ENCODE measurements around the gene COG4.

- TF ChIP-seq SIN3A (IDR thresholded peaks at IDR 0.05; ENCODE audit: borderline replicate concordance, insufficient read depth, low read length) (no peak), REST (IDR thresholded peaks at IDR 0.05; ENCODE audit: insufficient read depth in 1 of 2, low read depth in 2 of 2, low read length in 2 of 2) (no peak), POLR2AphosphoS5 (IDR thresholded peaks at IDR 0.05; ENCODE audit: low read depth, low read length) (no peak), TAF1 (IDR thresholded peaks at IDR 0.05; ENCODE audit: borderline replicate concordance, insufficient read depth, low read length) (no peak), FOXP2 (optimal IDR thresholded peaks at IDR 0.05; ENCODE audit: borderline replicate concordance, extremely low read depth, extremely low read length, insufficient read depth) (no peak)
These were observed 26.8 kb downstream of the COG4 start for GRCh38 chr16:70496513-70496912.
